ENCODE results near the gene ZNF837.
"Not testable (repeated sequence)": the region's sequence is repeated elsewhere in the genome, so short reads cannot be mapped to it uniquely, and the experiment has no call there.

DNA sequence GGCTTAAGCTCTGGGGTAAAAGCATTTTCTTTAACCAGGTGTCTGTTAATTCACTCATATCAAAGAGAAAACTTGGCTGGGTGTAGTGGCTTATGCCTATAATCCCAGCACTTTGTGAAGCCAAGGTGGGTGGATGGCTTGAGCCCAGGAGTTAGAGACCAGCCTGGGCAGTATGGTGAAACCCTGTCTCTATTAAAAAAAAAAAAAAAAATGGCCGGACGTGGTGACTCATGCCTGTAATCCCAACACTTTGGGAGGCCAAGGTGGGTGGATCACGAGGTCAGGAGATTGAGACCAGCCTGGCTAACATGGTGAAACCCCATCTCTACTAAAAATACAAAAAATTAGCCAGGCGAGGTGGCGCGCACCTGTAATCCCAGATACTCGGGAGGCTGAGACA lies 4.1 kb downstream of the ZNF837 start:
- TF ChIP-seq, protein P1, sequence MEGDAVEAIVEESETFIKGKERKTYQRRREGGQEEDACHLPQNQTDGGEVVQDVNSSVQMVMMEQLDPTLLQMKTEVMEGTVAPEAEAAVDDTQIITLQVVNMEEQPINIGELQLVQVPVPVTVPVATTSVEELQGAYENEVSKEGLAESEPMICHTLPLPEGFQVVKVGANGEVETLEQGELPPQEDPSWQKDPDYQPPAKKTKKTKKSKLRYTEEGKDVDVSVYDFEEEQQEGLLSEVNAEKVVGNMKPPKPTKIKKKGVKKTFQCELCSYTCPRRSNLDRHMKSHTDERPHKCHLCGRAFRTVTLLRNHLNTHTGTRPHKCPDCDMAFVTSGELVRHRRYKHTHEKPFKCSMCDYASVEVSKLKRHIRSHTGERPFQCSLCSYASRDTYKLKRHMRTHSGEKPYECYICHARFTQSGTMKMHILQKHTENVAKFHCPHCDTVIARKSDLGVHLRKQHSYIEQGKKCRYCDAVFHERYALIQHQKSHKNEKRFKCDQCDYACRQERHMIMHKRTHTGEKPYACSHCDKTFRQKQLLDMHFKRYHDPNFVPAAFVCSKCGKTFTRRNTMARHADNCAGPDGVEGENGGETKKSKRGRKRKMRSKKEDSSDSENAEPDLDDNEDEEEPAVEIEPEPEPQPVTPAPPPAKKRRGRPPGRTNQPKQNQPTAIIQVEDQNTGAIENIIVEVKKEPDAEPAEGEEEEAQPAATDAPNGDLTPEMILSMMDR (IDR thresholded peaks at IDR 0.05) = not testable (repeated sequence)
- TF ChIP-seq POLR2AphosphoS5, POLR2A (IDR thresholded peaks at IDR 0.05): not testable (repeated sequence)

All from breast epithelium (tissue), 3 donors.